Measurements from ENCODE around the gene TTLL6.

Gene TTLL6

GRCh38 chr17:48759288-48759687 lies 57.7 kb downstream of the TTLL6 start:
- no peak for DNase-seq (ENCODE audit: low spot score)

- DNase-seq (ENCODE audit: low spot score), result no peak
Observed at GRCh38 chr17:48757524-48757961, 59.5 kb downstream of the TTLL6 start.

- DNase-seq (ENCODE audit: low spot score), result no peak
Observed at GRCh38 chr17:48756830-48757251, 60.2 kb downstream of the TTLL6 start.

GRCh38 chr17:48755356-48755755 lies 61.7 kb downstream of the TTLL6 start:
- no peak for DNase-seq (ENCODE audit: low spot score)

- DNase-seq (ENCODE audit: low spot score), result no peak
Observed at GRCh38 chr17:48754500-48755261, 62.3 kb downstream of the TTLL6 start.

GRCh38 chr17:48753794-48754499 lies 63.1 kb downstream of the TTLL6 start:
- no peak for DNase-seq (ENCODE audit: low spot score)

GRCh38 chr17:48752399-48753288 lies 64.4 kb downstream of the TTLL6 start:
- DNase-seq (ENCODE audit: low spot score), result no peak

GRCh38 chr17:48751733-48752398 lies 65.2 kb downstream of the TTLL6 start:
- DNase-seq (ENCODE audit: low spot score), result no peak

GRCh38 chr17:48751172-48751571 lies 65.9 kb downstream of the TTLL6 start:
- no peak for DNase-seq (ENCODE audit: low spot score)

- DNase-seq (ENCODE audit: low spot score), result no peak
Observed at GRCh38 chr17:48749621-48750553, 67.1 kb downstream of the TTLL6 start.

GRCh38 chr17:48748718-48749566 lies 68.1 kb downstream of the TTLL6 start:
- no peak for DNase-seq (ENCODE audit: low spot score)

GRCh38 chr17:48747445-48748363 lies 69.3 kb downstream of the TTLL6 start:
- no peak for DNase-seq (ENCODE audit: low spot score)

GRCh38 chr17:48746916-48747444 lies 70.0 kb downstream of the TTLL6 start:
- no peak for DNase-seq (ENCODE audit: low spot score)

GRCh38 chr17:48745381-48746275 lies 71.4 kb downstream of the TTLL6 start:
- DNase-seq (ENCODE audit: low spot score), result no peak

- no peak for DNase-seq (ENCODE audit: low spot score)
Observed at GRCh38 chr17:48740537-48740936, 76.5 kb downstream of the TTLL6 start.

GRCh38 chr17:48738803-48739526 lies 78.1 kb downstream of the TTLL6 start:
- no peak for DNase-seq (ENCODE audit: low spot score)

GRCh38 chr17:48738424-48738802 lies 78.6 kb downstream of the TTLL6 start:
- no peak for DNase-seq (ENCODE audit: low spot score)
